ENCODE measurements around the gene ATP8A2. TPM values are rescaled to one million over a fixed set of nuclear protein-coding genes. Genes with fewer than 3 reads are reported as not detected.

ATP8A2 gene
- total RNA-seq, 6 donors from 2014 or later, result 0.55 to 1.5 (median 0.87) TPM

- WGBS, 2 donors, result 49 to 55% methylated on average over 7 of the region's 7 CpGs
- ATAC-seq (ENCODE audit: low FRiP score in 2 of 2), result no peak
- no peaks in the 10 kb centered on the region for H3K9me3 ChIP-seq
Measured at GRCh38 chr13:25776722-25777121, 404.9 kb downstream of the ATP8A2 start.

GRCh38 chr13:25777509-25777908 lies 405.7 kb downstream of the ATP8A2 start:
- Histone ChIP-seq H3K27me3 (no peaks in the 10 kb centered on the region), H3K36me3 (no peaks in the 10 kb centered on the region), H3K27ac (no peak overlapping the region), H3K9me3 (no peaks in the 10 kb centered on the region), H3K4me1 (no peaks in the 10 kb centered on the region), H3K4me3 (no peak overlapping the region)
- 86 to 89% methylated on average over 2 of the region's 2 CpGs for whole genome bisulfite sequencing, 2 donors
- ATAC-seq (ENCODE audit: low FRiP score in 2 of 2) (no peak), DNase-seq (no peak)
- TF ChIP-seq POLR2AphosphoS5 (IDR thresholded peaks at IDR 0.05), result no peak
- TF ChIP-seq CTCF (IDR thresholded peaks at IDR 0.05), result no peak
- TF ChIP-seq EP300 (IDR thresholded peaks at IDR 0.05), result no peak
- no peak for TF ChIP-seq POLR2A (IDR thresholded peaks at IDR 0.05)

More at GRCh38 chr13:25776722-25777121, 404.9 kb downstream of the ATP8A2 start:
- TF ChIP-seq CTCF (IDR thresholded peaks at IDR 0.05) (no peak), EP300 (IDR thresholded peaks at IDR 0.05) (no peak), POLR2A (IDR thresholded peaks at IDR 0.05) (no peak), POLR2AphosphoS5 (IDR thresholded peaks at IDR 0.05) (no peak)
- no peak overlapping the region for H3K4me3 ChIP-seq
- no peak for DNase-seq
- no peaks in the 10 kb centered on the region for H3K4me1 ChIP-seq
- H3K27me3 ChIP-seq, result no peaks in the 10 kb centered on the region
- no peak overlapping the region for H3K27ac ChIP-seq
- H3K36me3 ChIP-seq, result no peaks in the 10 kb centered on the region

- no peaks in the 10 kb centered on the region for H3K4me1 ChIP-seq
- TF ChIP-seq CTCF (IDR thresholded peaks at IDR 0.05) (no peak), EP300 (IDR thresholded peaks at IDR 0.05) (no peak), POLR2A (IDR thresholded peaks at IDR 0.05) (no peak), POLR2AphosphoS5 (IDR thresholded peaks at IDR 0.05) (no peak)
- 68 to 72% methylated on average over 7 of the region's 7 CpGs for whole genome bisulfite sequencing, 2 donors
- DNase-seq (no peak), ATAC-seq (ENCODE audit: low FRiP score in 2 of 2) (no peak)
- no peak overlapping the region for H3K27ac ChIP-seq
- H3K27me3 ChIP-seq, result no peaks in the 10 kb centered on the region
- no peaks in the 10 kb centered on the region for H3K9me3 ChIP-seq
- H3K4me3 ChIP-seq, result no peak overlapping the region
- no peaks in the 10 kb centered on the region for H3K36me3 ChIP-seq
Measured at GRCh38 chr13:25778365-25778764, 406.6 kb downstream of the ATP8A2 start.

- WGBS, 2 donors, result 64 to 67% methylated on average over 4 of the region's 4 CpGs
- H3K27ac ChIP-seq, result no peak overlapping the region
- ATAC-seq (ENCODE audit: low FRiP score in 2 of 2) (no peak), DNase-seq (no peak)
- H3K27me3 ChIP-seq, result no peaks in the 10 kb centered on the region
- no peaks in the 10 kb centered on the region for H3K36me3 ChIP-seq
- TF ChIP-seq POLR2A (IDR thresholded peaks at IDR 0.05) (no peak), CTCF (IDR thresholded peaks at IDR 0.05) (no peak), POLR2AphosphoS5 (IDR thresholded peaks at IDR 0.05) (no peak), EP300 (IDR thresholded peaks at IDR 0.05) (no peak)
- no peaks in the 10 kb centered on the region for H3K4me1 ChIP-seq
- no peak overlapping the region for H3K4me3 ChIP-seq
- no peaks in the 10 kb centered on the region for H3K9me3 ChIP-seq
Measured at GRCh38 chr13:25778808-25779305, 407.1 kb downstream of the ATP8A2 start.

GRCh38 chr13:25783076-25783475 lies 411.3 kb downstream of the ATP8A2 start:
- 87 to 94% methylated on average over 2 of the region's 2 CpGs for WGBS, 2 donors
- H3K27me3 ChIP-seq, result no peaks in the 10 kb centered on the region
- H3K4me1 ChIP-seq, result no peaks in the 10 kb centered on the region
- no peak for TF ChIP-seq EP300 (IDR thresholded peaks at IDR 0.05)
- TF ChIP-seq POLR2AphosphoS5 (IDR thresholded peaks at IDR 0.05), result no peak
- TF ChIP-seq CTCF (IDR thresholded peaks at IDR 0.05), result no peak
- TF ChIP-seq POLR2A (IDR thresholded peaks at IDR 0.05), result no peak
- no peak for DNase-seq
- H3K4me3 ChIP-seq, result no peak overlapping the region
- ATAC-seq (ENCODE audit: low FRiP score in 2 of 2), result no peak
- H3K36me3 ChIP-seq, result no peaks in the 10 kb centered on the region
- no peak overlapping the region for H3K27ac ChIP-seq
- no peaks in the 10 kb centered on the region for H3K9me3 ChIP-seq

All from upper lobe of left lung (tissue), 6 donors.